Muscle layer of duodenum (tissue), 2 donors: ENCODE measurements around the gene SYTL3.
A peak's percentile ranks its signal among the peaks of the same experiment; 100 is the strongest.
"Not testable (repeated sequence)": the region's sequence is repeated elsewhere in the genome, so short reads cannot be mapped to it uniquely, and the experiment has no call there.

Experiments
- H3K27ac ChIP-seq: one replicate; pipeline ENCODE4 v1.7.0; 2013; ENCODE audit warnings: mild to moderate bottlenecking, low read length
- H3K27me3 ChIP-seq: one replicate; pipeline ENCODE4 v1.7.0; 2013; ENCODE audit warnings: low read depth, mild to moderate bottlenecking, control low read depth, low read length
- H3K36me3 ChIP-seq, 2 donors: one replicate each; pipeline ENCODE4 v1.7.0; 2013; ENCODE audit warnings: low read length in 2 of 2, control low read depth in 1 of 2, mild to moderate bottlenecking in 1 of 2; ENCODE audit not compliant: insufficient read depth in 2 of 2, control insufficient read depth in 1 of 2
- H3K4me1 ChIP-seq, 2 donors: one replicate each; pipeline ENCODE4 v1.7.0; 2013; ENCODE audit warnings: low read length in 2 of 2, mild to moderate bottlenecking in 2 of 2, control low read depth in 1 of 2, moderate library complexity in 1 of 2; ENCODE audit not compliant: insufficient read depth in 2 of 2, control insufficient read depth in 1 of 2
- H3K4me3 ChIP-seq, 2 donors: one replicate each; pipeline ENCODE4 v1.7.0; 2013; ENCODE audit warnings: low read length in 2 of 2, low read depth in 1 of 2, mild to moderate bottlenecking in 1 of 2
- H3K9me3 ChIP-seq, 2 donors: one replicate each; pipeline ENCODE4 v1.7.0; 2013; ENCODE audit warnings: low read length in 2 of 2, control low read depth in 1 of 2, mild to moderate bottlenecking in 1 of 2; ENCODE audit not compliant: control insufficient read depth in 1 of 2
- donor health status: healthy.

SYTL3 gene

DNA sequence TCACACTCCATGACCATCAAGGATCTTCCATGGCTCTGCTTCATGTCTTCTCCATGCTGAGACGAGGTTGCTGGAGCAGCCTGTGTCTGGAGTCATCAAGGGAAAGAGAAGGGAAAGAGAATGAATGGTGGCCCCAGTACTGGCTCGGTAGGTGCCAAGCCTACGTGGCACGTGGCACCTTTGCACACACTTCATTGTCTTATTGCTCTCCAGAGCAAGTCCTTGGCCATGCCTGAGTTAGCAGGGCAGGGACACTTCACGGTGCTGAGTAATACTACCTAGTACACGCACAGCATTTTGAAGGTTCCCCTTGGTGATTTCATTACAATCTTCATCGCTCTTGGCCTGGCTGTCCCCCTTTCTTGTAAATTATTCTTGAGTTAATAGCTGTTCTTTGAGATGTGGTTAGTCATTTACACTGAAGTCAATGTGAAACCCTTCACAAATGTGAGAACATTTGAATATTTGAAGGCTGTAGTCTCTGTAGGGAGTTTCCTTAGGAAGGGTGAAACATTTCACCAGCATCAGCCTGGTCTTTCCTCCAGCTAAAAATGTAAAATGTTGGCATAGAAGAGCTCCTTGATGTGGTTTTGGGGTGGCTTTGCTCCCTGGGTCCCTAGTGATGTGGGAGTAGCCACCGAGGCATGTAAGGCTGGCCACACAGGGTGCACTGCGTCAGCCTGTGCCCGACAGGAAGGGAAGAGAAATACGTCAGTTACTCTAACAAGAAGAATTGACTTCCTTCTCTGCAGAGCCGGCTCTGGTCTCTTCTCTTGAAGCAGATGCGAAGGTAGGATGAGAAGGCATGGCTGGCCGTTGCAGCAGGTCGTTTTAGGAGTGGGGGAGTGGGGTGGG lies at the start of gene SYTL3:
TSS of gene SYTL3 (plus strand) at position 766 of the 855 bp plus-strand sequence. CDS start 13,215 bp downstream, outside the sequence.
- Histone ChIP-seq H3K4me1 (peaks cover 0 to 5% of the 10 kb centered on the region in 2 donors), H3K27ac (peak within 1 kb of the TSS; percentile 32), H3K9me3 (no peaks in the 10 kb centered on the region), H3K4me3 (no peak within 1 kb of the TSS), H3K27me3 (no peaks in the 10 kb centered on the region), H3K36me3 (no peaks in the 10 kb centered on the region)

DNA sequence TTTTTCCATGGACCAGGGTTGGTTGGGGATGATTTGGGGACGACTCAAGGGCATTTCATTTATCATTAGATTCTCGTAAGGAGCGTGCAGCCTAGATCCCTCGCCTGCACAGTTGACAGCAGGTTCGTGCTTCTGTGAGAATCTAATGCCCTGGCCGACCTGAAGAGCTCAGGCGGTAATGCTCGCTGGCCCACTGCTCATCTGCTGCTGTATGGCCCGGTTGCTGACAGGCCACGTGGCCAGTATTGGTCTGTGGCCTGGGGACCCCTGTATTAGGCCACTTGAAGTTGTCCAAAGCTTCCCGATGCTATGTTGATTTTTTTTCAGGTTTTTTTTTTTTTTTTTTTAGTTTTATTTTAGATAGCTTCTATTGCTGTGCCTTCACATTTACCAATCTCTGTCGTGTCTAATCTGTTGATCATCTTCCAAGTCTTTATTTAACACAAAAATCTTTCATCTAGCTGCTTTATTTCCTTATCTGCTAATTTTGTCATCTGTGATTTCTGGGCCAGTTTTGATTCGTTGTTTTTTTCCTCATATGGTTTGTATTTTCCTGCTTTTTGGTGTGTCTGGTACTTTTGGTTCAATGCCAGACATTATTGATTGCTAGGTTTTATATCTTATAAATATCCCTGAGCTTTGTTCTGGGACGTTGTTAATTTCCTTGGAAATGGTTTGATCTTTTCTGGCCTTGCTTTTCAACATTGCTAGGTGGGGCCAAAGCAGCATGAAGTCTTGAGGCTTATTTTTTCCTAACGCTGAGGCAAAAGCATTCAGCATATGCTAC lies 46.4 kb upstream of the SYTL3 start:
- H3K4me3 ChIP-seq = no peak overlapping the region

DNA sequence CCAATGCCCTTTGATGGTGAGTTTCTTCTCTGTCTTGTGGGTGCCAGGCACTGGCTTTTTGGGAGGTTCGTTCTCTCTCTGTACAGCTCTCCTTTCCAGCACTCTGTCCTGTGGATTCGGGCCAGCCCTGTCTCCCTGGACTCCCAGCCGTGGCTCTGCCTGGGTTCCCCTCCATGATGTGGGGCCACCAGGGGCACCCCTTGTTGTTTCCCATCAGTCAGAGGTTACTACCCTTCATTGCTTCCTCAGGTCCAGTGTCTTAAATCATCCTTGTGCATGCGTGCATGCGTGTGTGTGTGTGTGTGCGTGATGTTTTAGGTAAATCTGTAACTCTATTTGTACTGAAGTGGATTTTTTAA lies 45.8 kb upstream of the SYTL3 start:
- Histone ChIP-seq H3K4me1 (peaks cover 0 to 3% of the 10 kb centered on the region in 2 donors), H3K36me3 (peaks cover 17 to 38% of the 10 kb centered on the region in 2 donors), H3K27ac (no peak overlapping the region), H3K9me3 (no peaks in the 10 kb centered on the region), H3K27me3 (no peaks in the 10 kb centered on the region), H3K4me3 (no peak overlapping the region)

More for the DNA sequence above, 46.4 kb upstream of the SYTL3 start:
- H3K36me3 ChIP-seq = peaks cover 17 to 32% of the 10 kb centered on the region in 2 donors
- no peaks in the 10 kb centered on the region for H3K27me3 ChIP-seq
- H3K9me3 ChIP-seq = no peaks in the 10 kb centered on the region
- H3K4me1 ChIP-seq = peaks cover 0 to 3% of the 10 kb centered on the region in 2 donors
- H3K27ac ChIP-seq = no peak overlapping the region

GRCh38 chr6:158605266-158605878 lies 44.5 kb upstream of the SYTL3 start:
- H3K4me1 ChIP-seq = peaks cover 0 to 3% of the 10 kb centered on the region in 2 donors
- H3K4me3 ChIP-seq = no peak overlapping the region
- H3K36me3 ChIP-seq = peaks cover 26 to 44% of the 10 kb centered on the region in 2 donors
- no peaks in the 10 kb centered on the region for H3K9me3 ChIP-seq
- H3K27ac ChIP-seq = no peak overlapping the region
- no peaks in the 10 kb centered on the region for H3K27me3 ChIP-seq

- H3K9me3 ChIP-seq, H3K27ac ChIP-seq, H3K4me3 ChIP-seq, H3K27me3 ChIP-seq, H3K4me1 ChIP-seq: not testable (repeated sequence)
- peaks cover 30 to 51% of the 10 kb centered on the region in 2 donors for H3K36me3 ChIP-seq
Measured at GRCh38 chr6:158606011-158606410, 43.8 kb upstream of the SYTL3 start.

GRCh38 chr6:158606935-158607334 lies 42.9 kb upstream of the SYTL3 start:
- no peaks in the 10 kb centered on the region for H3K27me3 ChIP-seq
- H3K4me1 ChIP-seq = peaks cover 0 to 3% of the 10 kb centered on the region in 2 donors
- no peaks in the 10 kb centered on the region for H3K9me3 ChIP-seq
- peaks cover 27 to 58% of the 10 kb centered on the region in 2 donors for H3K36me3 ChIP-seq
- no peak overlapping the region for H3K27ac ChIP-seq
- no peak overlapping the region for H3K4me3 ChIP-seq

GRCh38 chr6:158607411-158608170 lies 42.3 kb upstream of the SYTL3 start:
- H3K27ac ChIP-seq = no peak overlapping the region
- H3K9me3 ChIP-seq = no peaks in the 10 kb centered on the region
- peaks cover 0 to 3% of the 10 kb centered on the region in 2 donors for H3K4me1 ChIP-seq
- no peaks in the 10 kb centered on the region for H3K27me3 ChIP-seq
- H3K4me3 ChIP-seq = no peak overlapping the region
- peaks cover 30 to 63% of the 10 kb centered on the region in 2 donors for H3K36me3 ChIP-seq

- Histone ChIP-seq H3K4me3 (no peak overlapping the region), H3K4me1 (peaks cover 0 to 3% of the 10 kb centered on the region in 2 donors), H3K36me3 (peaks cover 35 to 59% of the 10 kb centered on the region in 2 donors), H3K27me3 (no peaks in the 10 kb centered on the region), H3K9me3 (no peaks in the 10 kb centered on the region), H3K27ac (no peak overlapping the region)
Measured at GRCh38 chr6:158608221-158608620, 41.6 kb upstream of the SYTL3 start.

DNA sequence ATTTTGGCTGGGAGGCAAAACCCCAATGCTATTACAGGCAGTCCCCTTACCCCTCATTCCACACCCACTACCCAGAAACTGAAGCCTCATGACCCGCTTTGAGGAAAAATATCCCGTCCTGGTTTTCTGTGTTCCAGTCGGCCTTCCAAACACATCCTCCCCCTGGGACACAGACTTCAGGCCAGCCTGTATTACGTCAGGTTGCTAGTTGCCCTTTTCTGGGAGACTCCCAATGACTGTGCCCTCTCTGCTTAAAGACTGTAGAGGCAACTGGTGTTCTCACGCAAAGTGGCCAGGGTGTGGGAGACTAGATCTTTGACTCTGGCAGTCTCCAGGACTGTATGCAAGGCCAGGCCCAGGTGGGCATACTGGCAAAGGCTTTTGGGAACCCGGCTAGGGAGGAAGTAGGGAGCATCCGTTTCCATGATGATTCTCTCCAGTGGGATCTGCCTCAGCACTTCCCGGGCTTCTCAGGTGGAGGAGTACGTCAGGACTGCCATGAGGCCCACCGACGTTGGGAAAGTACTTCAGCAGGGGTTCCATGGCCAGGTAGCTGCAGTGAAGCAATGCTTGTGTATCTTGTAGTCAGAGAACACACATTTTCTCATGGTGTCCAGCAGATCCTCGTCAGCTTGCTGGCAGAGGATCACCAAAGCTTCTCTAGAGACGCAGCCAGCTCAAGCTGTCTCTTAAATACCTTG lies 40.2 kb upstream of the SYTL3 start:
- no peak overlapping the region for H3K4me3 ChIP-seq
- no peak overlapping the region for H3K27ac ChIP-seq
- H3K27me3 ChIP-seq = no peaks in the 10 kb centered on the region
- H3K36me3 ChIP-seq = peaks cover 35 to 59% of the 10 kb centered on the region in 2 donors
- H3K4me1 ChIP-seq = no peaks in the 10 kb centered on the region
- no peaks in the 10 kb centered on the region for H3K9me3 ChIP-seq

- no peaks in the 10 kb centered on the region for H3K27me3 ChIP-seq
- H3K4me1 ChIP-seq = no peaks in the 10 kb centered on the region
- H3K36me3 ChIP-seq = peaks cover 35 to 59% of the 10 kb centered on the region in 2 donors
- no peaks in the 10 kb centered on the region for H3K9me3 ChIP-seq
- H3K4me3 ChIP-seq = no peak overlapping the region
- no peak overlapping the region for H3K27ac ChIP-seq
Measured at GRCh38 chr6:158610319-158610968, 39.4 kb upstream of the SYTL3 start.
